Body of pancreas (tissue), 4 donors: ENCODE results near the gene BIK.

ENCODE experiments used
- CTCF ChIP-seq, 7 experiments: fragments of 450-650 bp in 4 of 7; fragments of 200-600 bp in 3 of 7; sonication (generic) in 3 of 7; IDR thresholded peaks; one replicate each; pipeline ENCODE4 v1.5.1; 2016 to 2019; ENCODE audit warnings: antibody characterized with exemption in 7 of 7
- POLR2A ChIP-seq, 3 donors: fragments of 450-650 bp; IDR thresholded peaks; one replicate each; pipeline ENCODE4 v1.6.1; 2016; ENCODE audit warnings: antibody characterized with exemption in 3 of 3, mild to moderate bottlenecking in 2 of 3

GRCh38 chr22:43177479-43177878 lies 66.9 kb downstream of the BIK start:
- no peak for TF ChIP-seq CTCF (IDR thresholded peaks at IDR 0.05)
- TF ChIP-seq POLR2A (IDR thresholded peaks at IDR 0.05) = no peak
